GM23338 (cell line): Measurements from ENCODE around the gene USP36. TPM values are rescaled to one million over a fixed set of nuclear protein-coding genes. Genes with fewer than 3 reads are reported as not detected.

Experiments
- ATAC-seq: fragments of 200-7000 bp; cut with Tn5 transposase; 3 replicates; pipeline ENCODE4 v1.9.1; 2020
- DNase-seq: peaks from one replicate; pipeline ENCODE4 v3.0.0-alpha.2; 2015; ENCODE audit warnings: low spot score
- H2AFZ ChIP-seq: fragments of 200-600 bp; sonication (generic); 2 replicates; pipeline ENCODE4 v1.8.0; 2016; ENCODE audit warnings: antibody characterized with exemption, mild to moderate bottlenecking, moderate library complexity
- H3F3A ChIP-seq: fragments of 200-600 bp; sonication (generic); replicated peaks from 2 replicates; pipeline ENCODE4 v1.8.0; 2017; ENCODE audit warnings: antibody characterized with exemption, mixed run types, low read depth
- H3K27ac ChIP-seq: fragments of 200-600 bp; sonication (generic); 2 replicates; pipeline ENCODE4 v1.6.1; 2016; ENCODE audit warnings: low read depth
- H3K27me3 ChIP-seq: fragments of 200-600 bp; sonication (generic); 2 replicates; pipeline ENCODE4 v1.8.0; 2016; ENCODE audit warnings: mild to moderate bottlenecking, mixed run types, moderate library complexity; ENCODE audit not compliant: insufficient read depth
- H3K36me3 ChIP-seq: fragments of 200-600 bp; sonication (generic); 2 replicates; pipeline ENCODE4 v1.8.0; 2016; ENCODE audit warnings: mild to moderate bottlenecking; ENCODE audit not compliant: insufficient read depth
- H3K4me1 ChIP-seq: fragments of 200-600 bp; sonication (generic); 2 replicates; pipeline ENCODE4 v1.8.0; 2016; ENCODE audit warnings: mild to moderate bottlenecking, moderate library complexity; ENCODE audit not compliant: insufficient read depth
- H3K4me2 ChIP-seq: fragments of 200-600 bp; sonication (generic); 2 replicates; pipeline ENCODE4 v1.7.1; 2017; ENCODE audit warnings: mixed run types
- H3K4me3 ChIP-seq: fragments of 200-600 bp; sonication (generic); 2 replicates; pipeline ENCODE4 v1.6.1; 2016; ENCODE audit warnings: mixed run types
- H3K79me2 ChIP-seq: fragments of 200-600 bp; sonication (generic); replicated peaks from 2 replicates; pipeline ENCODE4 v1.8.0; 2017; ENCODE audit warnings: mild to moderate bottlenecking; ENCODE audit not compliant: insufficient read depth
- H3K9me2 ChIP-seq: fragments of 200-600 bp; sonication (generic); 2 replicates; pipeline ENCODE4 v1.8.0; 2017; ENCODE audit not compliant: insufficient read depth
- H4K20me1 ChIP-seq: fragments of 200-600 bp; sonication (generic); replicated peaks from 2 replicates; pipeline ENCODE4 v1.8.0; 2017; ENCODE audit warnings: mild to moderate bottlenecking; ENCODE audit not compliant: insufficient read depth
- H3K27ac Mint-ChIP-seq: 2 replicates; pipeline ENCODE4 v1.8.0; 2020; ENCODE audit warnings: inconsistent platforms, mild to moderate bottlenecking, moderate library complexity, mixed read lengths
- H3K27me3 Mint-ChIP-seq: 3 replicates; pipeline ENCODE4 v1.8.0; 2022; ENCODE audit warnings: low read depth, mild to moderate bottlenecking, moderate library complexity, mixed read lengths, inconsistent platforms; ENCODE audit not compliant: insufficient read depth, poor library complexity
- H3K36me3 Mint-ChIP-seq: 3 replicates; pipeline ENCODE4 v1.8.0; 2021; ENCODE audit warnings: low read depth, mild to moderate bottlenecking, inconsistent platforms, moderate library complexity, mixed read lengths
- H3K4me1 Mint-ChIP-seq: 3 replicates; pipeline ENCODE4 v1.8.0; 2020; ENCODE audit warnings: mild to moderate bottlenecking, inconsistent platforms, mixed read lengths
- H3K4me3 Mint-ChIP-seq: 3 replicates; pipeline ENCODE4 v1.8.0; 2021; ENCODE audit warnings: moderate library complexity, mild to moderate bottlenecking, inconsistent platforms, mixed read lengths
- H3K9me3 Mint-ChIP-seq: 3 replicates; pipeline ENCODE4 v1.8.0; 2020; ENCODE audit warnings: moderate library complexity, mild to moderate bottlenecking, inconsistent platforms, mixed read lengths
- CREB1 ChIP-seq: fragments of 250-450 bp; sonication (Bioruptor Pico); IDR thresholded peaks from 2 replicates; pipeline ENCODE4 v1.5.0; 2020; ENCODE audit warnings: low read depth, mild to moderate bottlenecking, moderate library complexity
- EZH2 ChIP-seq: fragments of 200-600 bp; sonication (generic); IDR thresholded peaks from one replicate; pipeline ENCODE4 v1.8.0; 2017; ENCODE audit warnings: antibody characterized with exemption, mild to moderate bottlenecking, low read depth; ENCODE audit not compliant: unreplicated experiment
- EZH2phosphoT487 ChIP-seq: fragments of 200-600 bp; sonication (generic); IDR thresholded peaks from one replicate; pipeline ENCODE4 v1.8.1; 2018; ENCODE audit warnings: antibody characterized with exemption; ENCODE audit not compliant: unreplicated experiment
- JUNB ChIP-seq: IDR thresholded peaks from one replicate; pipeline ENCODE4 v1.6.1; 2016; ENCODE audit warnings: antibody characterized with exemption; ENCODE audit not compliant: unreplicated experiment
- NANOG ChIP-seq: IDR thresholded peaks from 2 replicates; pipeline ENCODE4 v1.6.1; 2016; ENCODE audit warnings: antibody characterized with exemption, borderline replicate concordance
- POLR2AphosphoS5 ChIP-seq: IDR thresholded peaks from 2 replicates; pipeline ENCODE4 v1.6.1; 2016; ENCODE audit warnings: antibody characterized with exemption, low read depth
- STAT1 ChIP-seq: IDR thresholded peaks from one replicate; pipeline ENCODE4 v1.6.1; 2016; ENCODE audit warnings: antibody characterized with exemption; ENCODE audit not compliant: unreplicated experiment
- ZNF114 ChIP-seq: fragments of 250-450 bp; sonication (Bioruptor Pico); IDR thresholded peaks from 2 replicates; pipeline ENCODE4 v1.5.0; 2020; ENCODE audit warnings: mild to moderate bottlenecking, moderate library complexity
- ZNF331 ChIP-seq: fragments of 250-450 bp; sonication (Bioruptor Pico); IDR thresholded peaks from 2 replicates; pipeline ENCODE4 v1.5.0; 2020; ENCODE audit warnings: low read depth, mild to moderate bottlenecking, moderate library complexity
- polyA plus RNA-seq: library from polyadenylated mRNA; unstranded; fragments of >200 nt; fragmentation: Nextera tagmentation; extraction: Ambion mirVana; gene quantifications from 2 replicates; pipeline ENCODE4 v1.2.1, GENCODE V29; 2016
- total RNA-seq: library from RNA; depleted of rRNA; stranded (reverse); fragments of >200 nt; shearing (Covaris generic); gene quantifications from 2 replicates; pipeline ENCODE4 v1.2.3, GENCODE V29; 2014
- TF ChIP-seq, protein P1 (sequence below): fragments of 250-450 bp; sonication (Bioruptor Pico); IDR thresholded peaks from 2 replicates; pipeline ENCODE4 v1.5.0; 2020; ENCODE audit warnings: mild to moderate bottlenecking, moderate library complexity
- TF ChIP-seq, protein P2 (sequence below), 2 experiments: fragments of 200-600 bp in 1 of 2; sonication (generic) in 1 of 2; conservative IDR thresholded peaks; 2 replicates each; pipeline versions ENCODE4 v1.5.1 to v1.6.1; 2016 to 2017; ENCODE audit warnings: antibody characterized with exemption in 2 of 2, low read depth in 2 of 2, mild to moderate bottlenecking in 2 of 2, moderate library complexity in 1 of 2
- TF ChIP-seq, protein P3 (sequence below): IDR thresholded peaks from 2 replicates; pipeline ENCODE4 v1.6.1; 2016; ENCODE audit warnings: antibody characterized with exemption
- TF ChIP-seq, protein P4 (sequence below): IDR thresholded peaks from one replicate; pipeline ENCODE4 v1.6.1; 2018; ENCODE audit warnings: antibody characterized with exemption; ENCODE audit not compliant: unreplicated experiment

Gene USP36
- total and polyA plus RNA-seq, 2 experiments from 2014 or later = 36.2 to 55.5 TPM

DNA sequence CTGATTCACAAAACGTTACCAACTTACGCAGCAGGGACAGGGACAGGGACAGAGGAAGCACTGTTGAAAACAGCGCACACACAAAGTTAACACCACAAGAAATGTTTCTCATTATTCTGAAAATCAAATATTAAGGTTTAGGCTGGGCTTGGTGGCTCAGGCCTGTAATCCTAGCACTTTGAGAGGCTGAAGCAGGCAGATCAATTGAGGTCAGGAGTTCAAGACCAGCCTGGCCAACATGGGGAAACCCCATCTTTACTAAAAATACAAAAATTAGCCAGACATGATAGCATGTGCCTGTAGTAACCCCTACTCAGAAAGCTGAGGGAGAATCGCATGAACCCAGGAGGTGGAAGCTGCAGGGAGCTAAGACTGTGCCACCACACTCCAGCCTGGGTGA is 62.7 kb downstream of the USP36 start:
- Histone ChIP-seq H3K4me2 (no peak overlapping the region), H3K4me1 (peaks cover 4% of the 10 kb centered on the region; the same call in 1 of the 2 replicates), H4K20me1 (0 out of 2 replicates have a peak, but pooled peaks cover 11% of the 10 kb centered on the region), H3F3A (0 out of 2 replicates have a peak, but pooled peaks cover 6% of the 10 kb centered on the region), H3K4me3 (no peak overlapping the region), H2AFZ (no peak overlapping the region), H3K27ac (no peak overlapping the region), H3K79me2 (peaks cover 41% of the 10 kb centered on the region), H3K9me2 (no peaks in the 10 kb centered on the region), H3K36me3 (no peaks in the 10 kb centered on the region), H3K27me3 (peaks cover 6% of the 10 kb centered on the region)
- no peaks in the 10 kb centered on the region for H3K9me3 Mint-ChIP-seq
- H3K27ac Mint-ChIP-seq = no peak overlapping the region
- DNase-seq (no peak), ATAC-seq (no peak)
- peaks cover 17% of the 10 kb centered on the region for H3K4me1 Mint-ChIP-seq
- H3K36me3 Mint-ChIP-seq = no peaks in the 10 kb centered on the region
- no peak overlapping the region for H3K4me3 Mint-ChIP-seq
- TF ChIP-seq, protein P1, sequence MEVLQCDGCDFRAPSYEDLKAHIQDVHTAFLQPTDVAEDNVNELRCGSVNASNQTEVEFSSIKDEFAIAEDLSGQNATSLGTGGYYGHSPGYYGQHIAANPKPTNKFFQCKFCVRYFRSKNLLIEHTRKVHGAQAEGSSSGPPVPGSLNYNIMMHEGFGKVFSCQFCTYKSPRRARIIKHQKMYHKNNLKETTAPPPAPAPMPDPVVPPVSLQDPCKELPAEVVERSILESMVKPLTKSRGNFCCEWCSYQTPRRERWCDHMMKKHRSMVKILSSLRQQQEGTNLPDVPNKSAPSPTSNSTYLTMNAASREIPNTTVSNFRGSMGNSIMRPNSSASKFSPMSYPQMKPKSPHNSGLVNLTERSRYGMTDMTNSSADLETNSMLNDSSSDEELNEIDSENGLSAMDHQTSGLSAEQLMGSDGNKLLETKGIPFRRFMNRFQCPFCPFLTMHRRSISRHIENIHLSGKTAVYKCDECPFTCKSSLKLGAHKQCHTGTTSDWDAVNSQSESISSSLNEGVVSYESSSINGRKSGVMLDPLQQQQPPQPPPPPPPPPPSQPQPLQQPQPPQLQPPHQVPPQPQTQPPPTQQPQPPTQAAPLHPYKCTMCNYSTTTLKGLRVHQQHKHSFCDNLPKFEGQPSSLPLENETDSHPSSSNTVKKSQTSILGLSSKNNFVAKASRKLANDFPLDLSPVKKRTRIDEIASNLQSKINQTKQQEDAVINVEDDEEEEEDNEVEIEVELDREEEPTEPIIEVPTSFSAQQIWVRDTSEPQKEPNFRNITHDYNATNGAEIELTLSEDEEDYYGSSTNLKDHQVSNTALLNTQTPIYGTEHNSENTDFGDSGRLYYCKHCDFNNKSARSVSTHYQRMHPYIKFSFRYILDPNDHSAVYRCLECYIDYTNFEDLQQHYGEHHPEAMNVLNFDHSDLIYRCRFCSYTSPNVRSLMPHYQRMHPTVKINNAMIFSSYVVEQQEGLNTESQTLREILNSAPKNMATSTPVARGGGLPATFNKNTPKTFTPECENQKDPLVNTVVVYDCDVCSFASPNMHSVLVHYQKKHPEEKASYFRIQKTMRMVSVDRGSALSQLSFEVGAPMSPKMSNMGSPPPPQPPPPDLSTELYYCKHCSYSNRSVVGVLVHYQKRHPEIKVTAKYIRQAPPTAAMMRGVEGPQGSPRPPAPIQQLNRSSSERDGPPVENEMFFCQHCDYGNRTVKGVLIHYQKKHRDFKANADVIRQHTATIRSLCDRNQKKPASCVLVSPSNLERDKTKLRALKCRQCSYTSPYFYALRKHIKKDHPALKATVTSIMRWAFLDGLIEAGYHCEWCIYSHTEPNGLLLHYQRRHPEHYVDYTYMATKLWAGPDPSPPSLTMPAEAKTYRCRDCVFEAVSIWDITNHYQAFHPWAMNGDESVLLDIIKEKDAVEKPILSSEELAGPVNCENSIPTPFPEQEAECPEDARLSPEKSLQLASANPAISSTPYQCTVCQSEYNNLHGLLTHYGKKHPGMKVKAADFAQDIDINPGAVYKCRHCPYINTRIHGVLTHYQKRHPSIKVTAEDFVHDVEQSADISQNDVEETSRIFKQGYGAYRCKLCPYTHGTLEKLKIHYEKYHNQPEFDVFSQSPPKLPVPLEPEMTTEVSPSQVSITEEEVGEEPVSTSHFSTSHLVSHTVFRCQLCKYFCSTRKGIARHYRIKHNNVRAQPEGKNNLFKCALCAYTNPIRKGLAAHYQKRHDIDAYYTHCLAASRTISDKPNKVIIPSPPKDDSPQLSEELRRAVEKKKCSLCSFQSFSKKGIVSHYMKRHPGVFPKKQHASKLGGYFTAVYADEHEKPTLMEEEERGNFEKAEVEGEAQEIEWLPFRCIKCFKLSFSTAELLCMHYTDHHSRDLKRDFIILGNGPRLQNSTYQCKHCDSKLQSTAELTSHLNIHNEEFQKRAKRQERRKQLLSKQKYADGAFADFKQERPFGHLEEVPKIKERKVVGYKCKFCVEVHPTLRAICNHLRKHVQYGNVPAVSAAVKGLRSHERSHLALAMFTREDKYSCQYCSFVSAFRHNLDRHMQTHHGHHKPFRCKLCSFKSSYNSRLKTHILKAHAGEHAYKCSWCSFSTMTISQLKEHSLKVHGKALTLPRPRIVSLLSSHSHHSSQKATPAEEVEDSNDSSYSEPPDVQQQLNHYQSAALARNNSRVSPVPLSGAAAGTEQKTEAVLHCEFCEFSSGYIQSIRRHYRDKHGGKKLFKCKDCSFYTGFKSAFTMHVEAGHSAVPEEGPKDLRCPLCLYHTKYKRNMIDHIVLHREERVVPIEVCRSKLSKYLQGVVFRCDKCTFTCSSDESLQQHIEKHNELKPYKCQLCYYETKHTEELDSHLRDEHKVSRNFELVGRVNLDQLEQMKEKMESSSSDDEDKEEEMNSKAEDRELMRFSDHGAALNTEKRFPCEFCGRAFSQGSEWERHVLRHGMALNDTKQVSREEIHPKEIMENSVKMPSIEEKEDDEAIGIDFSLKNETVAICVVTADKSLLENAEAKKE (CRISPR knock-in tag) = no peak
- no peak for TF ChIP-seq EZH2phosphoT487
- TF ChIP-seq, protein P2, sequence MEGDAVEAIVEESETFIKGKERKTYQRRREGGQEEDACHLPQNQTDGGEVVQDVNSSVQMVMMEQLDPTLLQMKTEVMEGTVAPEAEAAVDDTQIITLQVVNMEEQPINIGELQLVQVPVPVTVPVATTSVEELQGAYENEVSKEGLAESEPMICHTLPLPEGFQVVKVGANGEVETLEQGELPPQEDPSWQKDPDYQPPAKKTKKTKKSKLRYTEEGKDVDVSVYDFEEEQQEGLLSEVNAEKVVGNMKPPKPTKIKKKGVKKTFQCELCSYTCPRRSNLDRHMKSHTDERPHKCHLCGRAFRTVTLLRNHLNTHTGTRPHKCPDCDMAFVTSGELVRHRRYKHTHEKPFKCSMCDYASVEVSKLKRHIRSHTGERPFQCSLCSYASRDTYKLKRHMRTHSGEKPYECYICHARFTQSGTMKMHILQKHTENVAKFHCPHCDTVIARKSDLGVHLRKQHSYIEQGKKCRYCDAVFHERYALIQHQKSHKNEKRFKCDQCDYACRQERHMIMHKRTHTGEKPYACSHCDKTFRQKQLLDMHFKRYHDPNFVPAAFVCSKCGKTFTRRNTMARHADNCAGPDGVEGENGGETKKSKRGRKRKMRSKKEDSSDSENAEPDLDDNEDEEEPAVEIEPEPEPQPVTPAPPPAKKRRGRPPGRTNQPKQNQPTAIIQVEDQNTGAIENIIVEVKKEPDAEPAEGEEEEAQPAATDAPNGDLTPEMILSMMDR (conservative IDR thresholded peaks at IDR 0.05; ENCODE audit: low read depth in 2 of 2) = no peak
- TF ChIP-seq, protein P3, sequence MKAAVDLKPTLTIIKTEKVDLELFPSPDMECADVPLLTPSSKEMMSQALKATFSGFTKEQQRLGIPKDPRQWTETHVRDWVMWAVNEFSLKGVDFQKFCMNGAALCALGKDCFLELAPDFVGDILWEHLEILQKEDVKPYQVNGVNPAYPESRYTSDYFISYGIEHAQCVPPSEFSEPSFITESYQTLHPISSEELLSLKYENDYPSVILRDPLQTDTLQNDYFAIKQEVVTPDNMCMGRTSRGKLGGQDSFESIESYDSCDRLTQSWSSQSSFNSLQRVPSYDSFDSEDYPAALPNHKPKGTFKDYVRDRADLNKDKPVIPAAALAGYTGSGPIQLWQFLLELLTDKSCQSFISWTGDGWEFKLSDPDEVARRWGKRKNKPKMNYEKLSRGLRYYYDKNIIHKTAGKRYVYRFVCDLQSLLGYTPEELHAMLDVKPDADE = no peak
- TF ChIP-seq, protein P4, sequence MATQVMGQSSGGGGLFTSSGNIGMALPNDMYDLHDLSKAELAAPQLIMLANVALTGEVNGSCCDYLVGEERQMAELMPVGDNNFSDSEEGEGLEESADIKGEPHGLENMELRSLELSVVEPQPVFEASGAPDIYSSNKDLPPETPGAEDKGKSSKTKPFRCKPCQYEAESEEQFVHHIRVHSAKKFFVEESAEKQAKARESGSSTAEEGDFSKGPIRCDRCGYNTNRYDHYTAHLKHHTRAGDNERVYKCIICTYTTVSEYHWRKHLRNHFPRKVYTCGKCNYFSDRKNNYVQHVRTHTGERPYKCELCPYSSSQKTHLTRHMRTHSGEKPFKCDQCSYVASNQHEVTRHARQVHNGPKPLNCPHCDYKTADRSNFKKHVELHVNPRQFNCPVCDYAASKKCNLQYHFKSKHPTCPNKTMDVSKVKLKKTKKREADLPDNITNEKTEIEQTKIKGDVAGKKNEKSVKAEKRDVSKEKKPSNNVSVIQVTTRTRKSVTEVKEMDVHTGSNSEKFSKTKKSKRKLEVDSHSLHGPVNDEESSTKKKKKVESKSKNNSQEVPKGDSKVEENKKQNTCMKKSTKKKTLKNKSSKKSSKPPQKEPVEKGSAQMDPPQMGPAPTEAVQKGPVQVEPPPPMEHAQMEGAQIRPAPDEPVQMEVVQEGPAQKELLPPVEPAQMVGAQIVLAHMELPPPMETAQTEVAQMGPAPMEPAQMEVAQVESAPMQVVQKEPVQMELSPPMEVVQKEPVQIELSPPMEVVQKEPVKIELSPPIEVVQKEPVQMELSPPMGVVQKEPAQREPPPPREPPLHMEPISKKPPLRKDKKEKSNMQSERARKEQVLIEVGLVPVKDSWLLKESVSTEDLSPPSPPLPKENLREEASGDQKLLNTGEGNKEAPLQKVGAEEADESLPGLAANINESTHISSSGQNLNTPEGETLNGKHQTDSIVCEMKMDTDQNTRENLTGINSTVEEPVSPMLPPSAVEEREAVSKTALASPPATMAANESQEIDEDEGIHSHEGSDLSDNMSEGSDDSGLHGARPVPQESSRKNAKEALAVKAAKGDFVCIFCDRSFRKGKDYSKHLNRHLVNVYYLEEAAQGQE = no peak
- TF ChIP-seq EZH2 = no peak
- TF ChIP-seq CREB1 (CRISPR knock-in tag) = no peak
- TF ChIP-seq ZNF114 = no peak
- no peak for TF ChIP-seq STAT1
- no peak for TF ChIP-seq JUNB
- no peak for TF ChIP-seq POLR2AphosphoS5
- no peak for TF ChIP-seq NANOG
- TF ChIP-seq ZNF331 (CRISPR knock-in tag) = no peak
- H3K27me3 Mint-ChIP-seq = peaks cover 7% of the 10 kb centered on the region
